HepG2 (cell line): ENCODE measurements around the gene GNAI2. TPM values are rescaled to one million over a fixed set of nuclear protein-coding genes. Genes with fewer than 3 reads are reported as not detected.

ENCODE experiments used
- HMGA1 ChIP-seq: sonication (generic); formaldehyde crosslinking; conservative IDR thresholded peaks from 2 replicates; pipeline ENCODE4 v1.4.0; 2020; ENCODE audit warnings: missing genetic modification reagents
- PAF1 ChIP-seq: IDR thresholded peaks from 2 replicates; pipeline ENCODE4 v1.6.1; 2016; ENCODE audit warnings: missing genetic modification reagents, missing compliant biosample characterization
- RBM22 ChIP-seq: fragments of 200-400 bp; formaldehyde crosslinking; optimal IDR thresholded peaks from 2 replicates; pipeline ENCODE3; 2017; ENCODE audit warnings: mild to moderate bottlenecking, low read length, moderate library complexity
- RXRA ChIP-seq: sonication (generic); formaldehyde crosslinking; IDR thresholded peaks from 2 replicates; pipeline ENCODE4 v1.5.1; 2020; ENCODE audit warnings: missing genetic modification reagents
- SP1 ChIP-seq, 2 experiments: fragments of 450-650 bp in 1 of 2; sonication (generic) in 1 of 2; formaldehyde crosslinking in 1 of 2; IDR thresholded peaks; 2 replicates each; pipeline versions ENCODE4 v1.4.0 to v1.6.1; 2016 to 2020; ENCODE audit warnings: missing genetic modification reagents in 1 of 2
- TEAD3 ChIP-seq: optimal IDR thresholded peaks from 2 replicates; pipeline ENCODE3; 2016; ENCODE audit warnings: borderline replicate concordance
- ZNF431 ChIP-seq: sonication (generic); formaldehyde crosslinking; IDR thresholded peaks from 2 replicates; pipeline ENCODE4 v1.9.0; 2022; ENCODE audit warnings: missing genetic modification reagents, low read depth, mild to moderate bottlenecking, borderline replicate concordance
- ZNF563 ChIP-seq: sonication (generic); formaldehyde crosslinking; IDR thresholded peaks from 2 replicates; pipeline ENCODE4 v1.8.0; 2022; ENCODE audit warnings: mild to moderate bottlenecking, moderate library complexity, missing genetic modification reagents
- ZNF766 ChIP-seq: sonication (generic); formaldehyde crosslinking; IDR thresholded peaks from 2 replicates; pipeline ENCODE4 v1.5.0; 2020; ENCODE audit warnings: missing genetic modification reagents, borderline replicate concordance
- ZNF772 ChIP-seq: sonication (generic); formaldehyde crosslinking; IDR thresholded peaks from 2 replicates; pipeline ENCODE4 v1.5.0; 2020; ENCODE audit warnings: mild to moderate bottlenecking, missing genetic modification reagents
- ZNF780A ChIP-seq: sonication (generic); formaldehyde crosslinking; IDR thresholded peaks from 2 replicates; pipeline ENCODE4 v1.8.0; 2022; ENCODE audit warnings: mild to moderate bottlenecking, missing genetic modification reagents, moderate library complexity
- polyA plus RNA-seq, 8 experiments: library from polyadenylated mRNA; depleted of rRNA in 3 of 8; stranded (reverse) in 7 of 8; unstranded in 1 of 8; fragments of >200 nt; fragmentation: Illumina TruSeq in 4 of 8; extraction: Trizol in 4 of 8; gene quantifications; 2 replicates each; pipeline versions ENCODE4 v1.2.1 to v1.2.3, GENCODE V29; 2011 to 2016; ENCODE audit warnings: low read depth in 4 of 8, missing spikeins in 1 of 8, mixed read lengths in 1 of 8; ENCODE audit not compliant: insufficient read depth in 1 of 8
- total RNA-seq, 5 experiments: library from RNA; depleted of rRNA; stranded (reverse); fragments of >200 nt; fragmentation: Illumina TruSeq; extraction: Trizol; gene quantifications; 2 replicates each; pipeline ENCODE4 v1.2.3, GENCODE V29; 2016; ENCODE audit warnings: low read depth in 1 of 5
- TF ChIP-seq, protein P1 (sequence below): IDR thresholded peaks from 2 replicates; pipeline ENCODE4 v1.6.1; 2016; ENCODE audit warnings: missing compliant biosample characterization, missing genetic modification reagents, borderline replicate concordance
- TF ChIP-seq, protein P2 (sequence below): fragments of 450-650 bp; IDR thresholded peaks from 2 replicates; pipeline ENCODE4 v1.6.1; 2017; ENCODE audit warnings: mild to moderate bottlenecking
- TF ChIP-seq, protein P3 (sequence below): sonication (generic); formaldehyde crosslinking; IDR thresholded peaks from 2 replicates; pipeline ENCODE4 v1.5.1; 2020; ENCODE audit warnings: mild to moderate bottlenecking, missing genetic modification reagents, borderline replicate concordance
- TF ChIP-seq, protein P4 (sequence below): IDR thresholded peaks from 2 replicates; pipeline ENCODE4 v1.4.0; 2020; ENCODE audit warnings: mild to moderate bottlenecking, missing genetic modification reagents

The GNAI2 gene
- total and polyA plus RNA-seq, 2 of the 13 experiments (the other 11 are each of a cell fraction or from before 2014, with no cell fraction given) = 51.1 to 66.2 TPM

- no peak for TF ChIP-seq RBM22
- no peak for TF ChIP-seq ZNF563 (CRISPR knock-in tag)
- TF ChIP-seq, protein P1, sequence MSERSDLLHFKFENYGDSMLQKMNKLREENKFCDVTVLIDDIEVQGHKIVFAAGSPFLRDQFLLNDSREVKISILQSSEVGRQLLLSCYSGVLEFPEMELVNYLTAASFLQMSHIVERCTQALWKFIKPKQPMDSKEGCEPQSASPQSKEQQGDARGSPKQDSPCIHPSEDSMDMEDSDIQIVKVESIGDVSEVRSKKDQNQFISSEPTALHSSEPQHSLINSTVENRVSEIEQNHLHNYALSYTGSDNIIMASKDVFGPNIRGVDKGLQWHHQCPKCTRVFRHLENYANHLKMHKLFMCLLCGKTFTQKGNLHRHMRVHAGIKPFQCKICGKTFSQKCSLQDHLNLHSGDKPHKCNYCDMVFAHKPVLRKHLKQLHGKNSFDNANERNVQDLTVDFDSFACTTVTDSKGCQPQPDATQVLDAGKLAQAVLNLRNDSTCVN (CRISPR knock-in tag) = peak; percentile 56; the same call in 1 of the 2 replicates
- no peak for TF ChIP-seq ZNF766 (CRISPR knock-in tag)
- TF ChIP-seq HMGA1 (CRISPR knock-in tag) = no peak
- TF ChIP-seq, protein P2, sequence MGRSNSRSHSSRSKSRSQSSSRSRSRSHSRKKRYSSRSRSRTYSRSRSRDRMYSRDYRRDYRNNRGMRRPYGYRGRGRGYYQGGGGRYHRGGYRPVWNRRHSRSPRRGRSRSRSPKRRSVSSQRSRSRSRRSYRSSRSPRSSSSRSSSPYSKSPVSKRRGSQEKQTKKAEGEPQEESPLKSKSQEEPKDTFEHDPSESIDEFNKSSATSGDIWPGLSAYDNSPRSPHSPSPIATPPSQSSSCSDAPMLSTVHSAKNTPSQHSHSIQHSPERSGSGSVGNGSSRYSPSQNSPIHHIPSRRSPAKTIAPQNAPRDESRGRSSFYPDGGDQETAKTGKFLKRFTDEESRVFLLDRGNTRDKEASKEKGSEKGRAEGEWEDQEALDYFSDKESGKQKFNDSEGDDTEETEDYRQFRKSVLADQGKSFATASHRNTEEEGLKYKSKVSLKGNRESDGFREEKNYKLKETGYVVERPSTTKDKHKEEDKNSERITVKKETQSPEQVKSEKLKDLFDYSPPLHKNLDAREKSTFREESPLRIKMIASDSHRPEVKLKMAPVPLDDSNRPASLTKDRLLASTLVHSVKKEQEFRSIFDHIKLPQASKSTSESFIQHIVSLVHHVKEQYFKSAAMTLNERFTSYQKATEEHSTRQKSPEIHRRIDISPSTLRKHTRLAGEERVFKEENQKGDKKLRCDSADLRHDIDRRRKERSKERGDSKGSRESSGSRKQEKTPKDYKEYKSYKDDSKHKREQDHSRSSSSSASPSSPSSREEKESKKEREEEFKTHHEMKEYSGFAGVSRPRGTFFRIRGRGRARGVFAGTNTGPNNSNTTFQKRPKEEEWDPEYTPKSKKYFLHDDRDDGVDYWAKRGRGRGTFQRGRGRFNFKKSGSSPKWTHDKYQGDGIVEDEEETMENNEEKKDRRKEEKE = no peak
- no peak for TF ChIP-seq ZNF431 (CRISPR knock-in tag)
- TF ChIP-seq, protein P3, sequence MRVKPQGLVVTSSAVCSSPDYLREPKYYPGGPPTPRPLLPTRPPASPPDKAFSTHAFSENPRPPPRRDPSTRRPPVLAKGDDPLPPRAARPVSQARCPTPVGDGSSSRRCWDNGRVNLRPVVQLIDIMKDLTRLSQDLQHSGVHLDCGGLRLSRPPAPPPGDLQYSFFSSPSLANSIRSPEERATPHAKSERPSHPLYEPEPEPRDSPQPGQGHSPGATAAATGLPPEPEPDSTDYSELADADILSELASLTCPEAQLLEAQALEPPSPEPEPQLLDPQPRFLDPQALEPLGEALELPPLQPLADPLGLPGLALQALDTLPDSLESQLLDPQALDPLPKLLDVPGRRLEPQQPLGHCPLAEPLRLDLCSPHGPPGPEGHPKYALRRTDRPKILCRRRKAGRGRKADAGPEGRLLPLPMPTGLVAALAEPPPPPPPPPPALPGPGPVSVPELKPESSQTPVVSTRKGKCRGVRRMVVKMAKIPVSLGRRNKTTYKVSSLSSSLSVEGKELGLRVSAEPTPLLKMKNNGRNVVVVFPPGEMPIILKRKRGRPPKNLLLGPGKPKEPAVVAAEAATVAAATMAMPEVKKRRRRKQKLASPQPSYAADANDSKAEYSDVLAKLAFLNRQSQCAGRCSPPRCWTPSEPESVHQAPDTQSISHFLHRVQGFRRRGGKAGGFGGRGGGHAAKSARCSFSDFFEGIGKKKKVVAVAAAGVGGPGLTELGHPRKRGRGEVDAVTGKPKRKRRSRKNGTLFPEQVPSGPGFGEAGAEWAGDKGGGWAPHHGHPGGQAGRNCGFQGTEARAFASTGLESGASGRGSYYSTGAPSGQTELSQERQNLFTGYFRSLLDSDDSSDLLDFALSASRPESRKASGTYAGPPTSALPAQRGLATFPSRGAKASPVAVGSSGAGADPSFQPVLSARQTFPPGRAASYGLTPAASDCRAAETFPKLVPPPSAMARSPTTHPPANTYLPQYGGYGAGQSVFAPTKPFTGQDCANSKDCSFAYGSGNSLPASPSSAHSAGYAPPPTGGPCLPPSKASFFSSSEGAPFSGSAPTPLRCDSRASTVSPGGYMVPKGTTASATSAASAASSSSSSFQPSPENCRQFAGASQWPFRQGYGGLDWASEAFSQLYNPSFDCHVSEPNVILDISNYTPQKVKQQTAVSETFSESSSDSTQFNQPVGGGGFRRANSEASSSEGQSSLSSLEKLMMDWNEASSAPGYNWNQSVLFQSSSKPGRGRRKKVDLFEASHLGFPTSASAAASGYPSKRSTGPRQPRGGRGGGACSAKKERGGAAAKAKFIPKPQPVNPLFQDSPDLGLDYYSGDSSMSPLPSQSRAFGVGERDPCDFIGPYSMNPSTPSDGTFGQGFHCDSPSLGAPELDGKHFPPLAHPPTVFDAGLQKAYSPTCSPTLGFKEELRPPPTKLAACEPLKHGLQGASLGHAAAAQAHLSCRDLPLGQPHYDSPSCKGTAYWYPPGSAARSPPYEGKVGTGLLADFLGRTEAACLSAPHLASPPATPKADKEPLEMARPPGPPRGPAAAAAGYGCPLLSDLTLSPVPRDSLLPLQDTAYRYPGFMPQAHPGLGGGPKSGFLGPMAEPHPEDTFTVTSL (CRISPR knock-in tag) = no peak; the same call in 1 of the 2 replicates
- TF ChIP-seq ZNF772 (CRISPR knock-in tag) = peak; percentile 73; the same call in 1 of the 2 replicates
- no peak for TF ChIP-seq ZNF780A (CRISPR knock-in tag)
- peak; percentile 53 for TF ChIP-seq RXRA (CRISPR knock-in tag)
- TF ChIP-seq TEAD3 = peak; percentile 30
- no peak for TF ChIP-seq SP1 (IDR thresholded peaks at IDR 0.05)
- peak; percentile 42; the same call in 1 of the 2 replicates for TF ChIP-seq SP1 (CRISPR knock-in tag; IDR thresholded peaks at IDR 0.05)
- TF ChIP-seq PAF1 (CRISPR knock-in tag) = no peak
- TF ChIP-seq, protein P4, sequence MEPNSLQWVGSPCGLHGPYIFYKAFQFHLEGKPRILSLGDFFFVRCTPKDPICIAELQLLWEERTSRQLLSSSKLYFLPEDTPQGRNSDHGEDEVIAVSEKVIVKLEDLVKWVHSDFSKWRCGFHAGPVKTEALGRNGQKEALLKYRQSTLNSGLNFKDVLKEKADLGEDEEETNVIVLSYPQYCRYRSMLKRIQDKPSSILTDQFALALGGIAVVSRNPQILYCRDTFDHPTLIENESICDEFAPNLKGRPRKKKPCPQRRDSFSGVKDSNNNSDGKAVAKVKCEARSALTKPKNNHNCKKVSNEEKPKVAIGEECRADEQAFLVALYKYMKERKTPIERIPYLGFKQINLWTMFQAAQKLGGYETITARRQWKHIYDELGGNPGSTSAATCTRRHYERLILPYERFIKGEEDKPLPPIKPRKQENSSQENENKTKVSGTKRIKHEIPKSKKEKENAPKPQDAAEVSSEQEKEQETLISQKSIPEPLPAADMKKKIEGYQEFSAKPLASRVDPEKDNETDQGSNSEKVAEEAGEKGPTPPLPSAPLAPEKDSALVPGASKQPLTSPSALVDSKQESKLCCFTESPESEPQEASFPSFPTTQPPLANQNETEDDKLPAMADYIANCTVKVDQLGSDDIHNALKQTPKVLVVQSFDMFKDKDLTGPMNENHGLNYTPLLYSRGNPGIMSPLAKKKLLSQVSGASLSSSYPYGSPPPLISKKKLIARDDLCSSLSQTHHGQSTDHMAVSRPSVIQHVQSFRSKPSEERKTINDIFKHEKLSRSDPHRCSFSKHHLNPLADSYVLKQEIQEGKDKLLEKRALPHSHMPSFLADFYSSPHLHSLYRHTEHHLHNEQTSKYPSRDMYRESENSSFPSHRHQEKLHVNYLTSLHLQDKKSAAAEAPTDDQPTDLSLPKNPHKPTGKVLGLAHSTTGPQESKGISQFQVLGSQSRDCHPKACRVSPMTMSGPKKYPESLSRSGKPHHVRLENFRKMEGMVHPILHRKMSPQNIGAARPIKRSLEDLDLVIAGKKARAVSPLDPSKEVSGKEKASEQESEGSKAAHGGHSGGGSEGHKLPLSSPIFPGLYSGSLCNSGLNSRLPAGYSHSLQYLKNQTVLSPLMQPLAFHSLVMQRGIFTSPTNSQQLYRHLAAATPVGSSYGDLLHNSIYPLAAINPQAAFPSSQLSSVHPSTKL = peak; percentile 38; the same call in 1 of the 2 replicates
Observed at GRCh38 chr3:50194128-50194902, 41.7 kb upstream of the GNAI2 start (continued).
